ENCODE measurements around the gene NRARP. TPM values are rescaled to one million over a fixed set of nuclear protein-coding genes. Genes with fewer than 3 reads are reported as not detected.

The NRARP gene
- total RNA-seq, 2 experiments from 2014 or later: 6.9 to 8.9 TPM

GRCh38 chr9:137303893-137304382 lies 1.9 kb upstream of the NRARP start:
- Histone ChIP-seq H4K20me1 (ENCODE audit: insufficient read depth, low read length) (no peaks in the 10 kb centered on the region), H3K9me3 (ENCODE audit: low read length) (no peaks in the 10 kb centered on the region), H3K4me3 (ENCODE audit: low read depth, low read length, poor library complexity, severe bottlenecking) (no peak overlapping the region), H3K4me1 (ENCODE audit: insufficient read depth, low read length, poor library complexity, severe bottlenecking) (peaks cover 45% of the 10 kb centered on the region), H3K4me2 (ENCODE audit: low read length) (no peak overlapping the region), H3K36me3 (ENCODE audit: insufficient read depth, low read length) (no peaks in the 10 kb centered on the region), H2AFZ (ENCODE audit: low read length) (no peak overlapping the region), H3K79me2 (ENCODE audit: insufficient read depth, low read depth, low read length) (no peaks in the 10 kb centered on the region), H3K27ac (ENCODE audit: low read depth, low read length, poor library complexity, severe bottlenecking) (no peak overlapping the region), H3K9me2 (ENCODE audit: insufficient read depth, low read length) (no peaks in the 10 kb centered on the region)
- POLR2A ChIA-PET: no interaction called here
- CTCF ChIA-PET (ENCODE audit: unreplicated experiment): no interaction called here
- intact Hi-C loops (cut with micrococcal nuclease; ENCODE audit: unreplicated experiment): loop anchor here (5.0 kb wide), 1 partner anchor 143 kb away; no protein-coding TSS in a partner anchor
- no TSS peak for BruUV-seq (replicated peaks)
- TF ChIP-seq CTCF (conservative IDR thresholded peaks at IDR 0.05; ENCODE audit: low read length) (no peak), EZH2phosphoT487 (IDR thresholded peaks at IDR 0.05; ENCODE audit: borderline replicate concordance, low read depth, low read length) (no peak)
- no peak for DNase-seq (ENCODE audit: low spot score)

- Histone ChIP-seq H3K4me3 (ENCODE audit: low read depth, low read length, poor library complexity, severe bottlenecking) (no peak overlapping the region), H3K79me2 (ENCODE audit: insufficient read depth, low read depth, low read length) (no peaks in the 10 kb centered on the region), H3K27ac (ENCODE audit: low read depth, low read length, poor library complexity, severe bottlenecking) (no peak overlapping the region), H4K20me1 (ENCODE audit: insufficient read depth, low read length) (no peaks in the 10 kb centered on the region), H3K36me3 (ENCODE audit: insufficient read depth, low read length) (no peaks in the 10 kb centered on the region), H3K4me1 (ENCODE audit: insufficient read depth, low read length, poor library complexity, severe bottlenecking) (peaks cover 45% of the 10 kb centered on the region), H2AFZ (ENCODE audit: low read length) (no peak overlapping the region), H3K9me3 (ENCODE audit: low read length) (no peaks in the 10 kb centered on the region), H3K4me2 (ENCODE audit: low read length) (no peak overlapping the region; the same call in 1 of the 2 replicates), H3K9me2 (ENCODE audit: insufficient read depth, low read length) (no peaks in the 10 kb centered on the region)
- intact Hi-C loops (cut with micrococcal nuclease; ENCODE audit: unreplicated experiment): loop anchor here (5.0 kb wide), 1 partner anchor 144 kb away; no protein-coding TSS in a partner anchor
- CTCF ChIA-PET (ENCODE audit: unreplicated experiment): interaction anchor here (0.6 kb wide), 1 partner anchor 23 kb away, joined by 4 read pairs; no protein-coding TSS in a partner anchor
- no peak for DNase-seq (ENCODE audit: low spot score)
- BruUV-seq (replicated peaks): no TSS peak
- no peak for TF ChIP-seq CTCF (conservative IDR thresholded peaks at IDR 0.05; ENCODE audit: low read length)
- TF ChIP-seq EZH2phosphoT487 (IDR thresholded peaks at IDR 0.05; ENCODE audit: borderline replicate concordance, low read depth, low read length): no peak
- POLR2A ChIA-PET: no interaction called here
Measured at GRCh38 chr9:137303151-137303892, 1.3 kb upstream of the NRARP start.
